ENCODE measurements around the gene ATG10. TPM values are rescaled to one million over a fixed set of nuclear protein-coding genes. Genes with fewer than 3 reads are reported as not detected.

The ATG10 gene
- total and polyA plus RNA-seq, 2 of the 13 experiments (the other 11 are each of a cell fraction or from before 2014, with no cell fraction given): 2.0 to 5.7 TPM

DNA sequence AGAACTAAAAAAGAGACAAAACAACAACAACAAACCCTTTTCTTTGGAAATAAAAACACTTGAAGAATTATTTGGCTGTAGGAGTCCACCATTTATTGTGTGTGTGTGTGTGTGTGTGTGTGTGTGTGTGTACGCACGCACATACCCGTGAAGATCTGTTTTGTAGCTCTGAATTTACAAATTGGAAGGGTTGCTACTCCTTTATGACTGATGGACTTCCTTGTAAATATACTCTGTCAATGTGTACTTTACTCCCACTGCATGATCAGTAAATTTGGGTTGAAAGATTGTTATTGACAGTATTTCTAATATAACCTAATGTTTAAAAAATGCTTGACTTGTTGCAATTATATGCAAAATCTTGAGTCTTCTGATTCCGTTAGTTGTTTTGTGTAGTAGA is 148.1 kb downstream of the ATG10 start (continued):
- TF ChIP-seq, protein P1, sequence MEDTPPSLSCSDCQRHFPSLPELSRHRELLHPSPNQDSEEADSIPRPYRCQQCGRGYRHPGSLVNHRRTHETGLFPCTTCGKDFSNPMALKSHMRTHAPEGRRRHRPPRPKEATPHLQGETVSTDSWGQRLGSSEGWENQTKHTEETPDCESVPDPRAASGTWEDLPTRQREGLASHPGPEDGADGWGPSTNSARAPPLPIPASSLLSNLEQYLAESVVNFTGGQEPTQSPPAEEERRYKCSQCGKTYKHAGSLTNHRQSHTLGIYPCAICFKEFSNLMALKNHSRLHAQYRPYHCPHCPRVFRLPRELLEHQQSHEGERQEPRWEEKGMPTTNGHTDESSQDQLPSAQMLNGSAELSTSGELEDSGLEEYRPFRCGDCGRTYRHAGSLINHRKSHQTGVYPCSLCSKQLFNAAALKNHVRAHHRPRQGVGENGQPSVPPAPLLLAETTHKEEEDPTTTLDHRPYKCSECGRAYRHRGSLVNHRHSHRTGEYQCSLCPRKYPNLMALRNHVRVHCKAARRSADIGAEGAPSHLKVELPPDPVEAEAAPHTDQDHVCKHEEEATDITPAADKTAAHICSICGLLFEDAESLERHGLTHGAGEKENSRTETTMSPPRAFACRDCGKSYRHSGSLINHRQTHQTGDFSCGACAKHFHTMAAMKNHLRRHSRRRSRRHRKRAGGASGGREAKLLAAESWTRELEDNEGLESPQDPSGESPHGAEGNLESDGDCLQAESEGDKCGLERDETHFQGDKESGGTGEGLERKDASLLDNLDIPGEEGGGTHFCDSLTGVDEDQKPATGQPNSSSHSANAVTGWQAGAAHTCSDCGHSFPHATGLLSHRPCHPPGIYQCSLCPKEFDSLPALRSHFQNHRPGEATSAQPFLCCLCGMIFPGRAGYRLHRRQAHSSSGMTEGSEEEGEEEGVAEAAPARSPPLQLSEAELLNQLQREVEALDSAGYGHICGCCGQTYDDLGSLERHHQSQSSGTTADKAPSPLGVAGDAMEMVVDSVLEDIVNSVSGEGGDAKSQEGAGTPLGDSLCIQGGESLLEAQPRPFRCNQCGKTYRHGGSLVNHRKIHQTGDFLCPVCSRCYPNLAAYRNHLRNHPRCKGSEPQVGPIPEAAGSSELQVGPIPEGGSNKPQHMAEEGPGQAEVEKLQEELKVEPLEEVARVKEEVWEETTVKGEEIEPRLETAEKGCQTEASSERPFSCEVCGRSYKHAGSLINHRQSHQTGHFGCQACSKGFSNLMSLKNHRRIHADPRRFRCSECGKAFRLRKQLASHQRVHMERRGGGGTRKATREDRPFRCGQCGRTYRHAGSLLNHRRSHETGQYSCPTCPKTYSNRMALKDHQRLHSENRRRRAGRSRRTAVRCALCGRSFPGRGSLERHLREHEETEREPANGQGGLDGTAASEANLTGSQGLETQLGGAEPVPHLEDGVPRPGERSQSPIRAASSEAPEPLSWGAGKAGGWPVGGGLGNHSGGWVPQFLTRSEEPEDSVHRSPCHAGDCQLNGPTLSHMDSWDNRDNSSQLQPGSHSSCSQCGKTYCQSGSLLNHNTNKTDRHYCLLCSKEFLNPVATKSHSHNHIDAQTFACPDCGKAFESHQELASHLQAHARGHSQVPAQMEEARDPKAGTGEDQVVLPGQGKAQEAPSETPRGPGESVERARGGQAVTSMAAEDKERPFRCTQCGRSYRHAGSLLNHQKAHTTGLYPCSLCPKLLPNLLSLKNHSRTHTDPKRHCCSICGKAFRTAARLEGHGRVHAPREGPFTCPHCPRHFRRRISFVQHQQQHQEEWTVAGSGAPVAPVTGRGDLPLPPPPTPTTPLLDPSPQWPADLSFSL (CRISPR knock-in tag; IDR thresholded peaks at IDR 0.05): peak; percentile 35; the same call in 1 of the 2 replicates
- TF ChIP-seq ZNF816 (CRISPR knock-in tag; IDR thresholded peaks at IDR 0.05; ENCODE audit: borderline replicate concordance): no peak
- TF ChIP-seq ZNF350 (CRISPR knock-in tag; IDR thresholded peaks at IDR 0.05; ENCODE audit: borderline replicate concordance, low read depth): no peak
- no peak for TF ChIP-seq TOPORS (CRISPR knock-in tag; IDR thresholded peaks at IDR 0.05)
- TF ChIP-seq, protein P2, sequence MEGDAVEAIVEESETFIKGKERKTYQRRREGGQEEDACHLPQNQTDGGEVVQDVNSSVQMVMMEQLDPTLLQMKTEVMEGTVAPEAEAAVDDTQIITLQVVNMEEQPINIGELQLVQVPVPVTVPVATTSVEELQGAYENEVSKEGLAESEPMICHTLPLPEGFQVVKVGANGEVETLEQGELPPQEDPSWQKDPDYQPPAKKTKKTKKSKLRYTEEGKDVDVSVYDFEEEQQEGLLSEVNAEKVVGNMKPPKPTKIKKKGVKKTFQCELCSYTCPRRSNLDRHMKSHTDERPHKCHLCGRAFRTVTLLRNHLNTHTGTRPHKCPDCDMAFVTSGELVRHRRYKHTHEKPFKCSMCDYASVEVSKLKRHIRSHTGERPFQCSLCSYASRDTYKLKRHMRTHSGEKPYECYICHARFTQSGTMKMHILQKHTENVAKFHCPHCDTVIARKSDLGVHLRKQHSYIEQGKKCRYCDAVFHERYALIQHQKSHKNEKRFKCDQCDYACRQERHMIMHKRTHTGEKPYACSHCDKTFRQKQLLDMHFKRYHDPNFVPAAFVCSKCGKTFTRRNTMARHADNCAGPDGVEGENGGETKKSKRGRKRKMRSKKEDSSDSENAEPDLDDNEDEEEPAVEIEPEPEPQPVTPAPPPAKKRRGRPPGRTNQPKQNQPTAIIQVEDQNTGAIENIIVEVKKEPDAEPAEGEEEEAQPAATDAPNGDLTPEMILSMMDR (CRISPR knock-in tag; IDR thresholded peaks at IDR 0.05): no peak
- peak; percentile 59; the same call in 1 of the 2 replicates for TF ChIP-seq MIXL1 (CRISPR knock-in tag; IDR thresholded peaks at IDR 0.05)
- TF ChIP-seq, protein P3, sequence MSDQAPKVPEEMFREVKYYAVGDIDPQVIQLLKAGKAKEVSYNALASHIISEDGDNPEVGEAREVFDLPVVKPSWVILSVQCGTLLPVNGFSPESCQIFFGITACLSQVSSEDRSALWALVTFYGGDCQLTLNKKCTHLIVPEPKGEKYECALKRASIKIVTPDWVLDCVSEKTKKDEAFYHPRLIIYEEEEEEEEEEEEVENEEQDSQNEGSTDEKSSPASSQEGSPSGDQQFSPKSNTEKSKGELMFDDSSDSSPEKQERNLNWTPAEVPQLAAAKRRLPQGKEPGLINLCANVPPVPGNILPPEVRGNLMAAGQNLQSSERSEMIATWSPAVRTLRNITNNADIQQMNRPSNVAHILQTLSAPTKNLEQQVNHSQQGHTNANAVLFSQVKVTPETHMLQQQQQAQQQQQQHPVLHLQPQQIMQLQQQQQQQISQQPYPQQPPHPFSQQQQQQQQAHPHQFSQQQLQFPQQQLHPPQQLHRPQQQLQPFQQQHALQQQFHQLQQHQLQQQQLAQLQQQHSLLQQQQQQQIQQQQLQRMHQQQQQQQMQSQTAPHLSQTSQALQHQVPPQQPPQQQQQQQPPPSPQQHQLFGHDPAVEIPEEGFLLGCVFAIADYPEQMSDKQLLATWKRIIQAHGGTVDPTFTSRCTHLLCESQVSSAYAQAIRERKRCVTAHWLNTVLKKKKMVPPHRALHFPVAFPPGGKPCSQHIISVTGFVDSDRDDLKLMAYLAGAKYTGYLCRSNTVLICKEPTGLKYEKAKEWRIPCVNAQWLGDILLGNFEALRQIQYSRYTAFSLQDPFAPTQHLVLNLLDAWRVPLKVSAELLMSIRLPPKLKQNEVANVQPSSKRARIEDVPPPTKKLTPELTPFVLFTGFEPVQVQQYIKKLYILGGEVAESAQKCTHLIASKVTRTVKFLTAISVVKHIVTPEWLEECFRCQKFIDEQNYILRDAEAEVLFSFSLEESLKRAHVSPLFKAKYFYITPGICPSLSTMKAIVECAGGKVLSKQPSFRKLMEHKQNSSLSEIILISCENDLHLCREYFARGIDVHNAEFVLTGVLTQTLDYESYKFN (CRISPR knock-in tag; conservative IDR thresholded peaks at IDR 0.05): 0 out of 2 replicates have a peak, but pooled peaks have one; percentile 27
- 0 out of 2 replicates have a peak, but pooled peaks have one; percentile 13 for TF ChIP-seq SAP130 (CRISPR knock-in tag; IDR thresholded peaks at IDR 0.05; ENCODE audit: low read depth)
- TF ChIP-seq RARA (CRISPR knock-in tag; IDR thresholded peaks at IDR 0.05): no peak
- no peak for TF ChIP-seq ZNF749 (CRISPR knock-in tag; IDR thresholded peaks at IDR 0.05; ENCODE audit: borderline replicate concordance)
- TF ChIP-seq TOE1 (CRISPR knock-in tag; IDR thresholded peaks at IDR 0.05): no peak
- TF ChIP-seq ZNF354B (CRISPR knock-in tag; IDR thresholded peaks at IDR 0.05): no peak
- TF ChIP-seq, protein P4, sequence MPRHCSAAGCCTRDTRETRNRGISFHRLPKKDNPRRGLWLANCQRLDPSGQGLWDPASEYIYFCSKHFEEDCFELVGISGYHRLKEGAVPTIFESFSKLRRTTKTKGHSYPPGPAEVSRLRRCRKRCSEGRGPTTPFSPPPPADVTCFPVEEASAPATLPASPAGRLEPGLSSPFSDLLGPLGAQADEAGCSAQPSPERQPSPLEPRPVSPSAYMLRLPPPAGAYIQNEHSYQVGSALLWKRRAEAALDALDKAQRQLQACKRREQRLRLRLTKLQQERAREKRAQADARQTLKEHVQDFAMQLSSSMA (CRISPR knock-in tag; IDR thresholded peaks at IDR 0.05): no peak
- TF ChIP-seq, protein P5, sequence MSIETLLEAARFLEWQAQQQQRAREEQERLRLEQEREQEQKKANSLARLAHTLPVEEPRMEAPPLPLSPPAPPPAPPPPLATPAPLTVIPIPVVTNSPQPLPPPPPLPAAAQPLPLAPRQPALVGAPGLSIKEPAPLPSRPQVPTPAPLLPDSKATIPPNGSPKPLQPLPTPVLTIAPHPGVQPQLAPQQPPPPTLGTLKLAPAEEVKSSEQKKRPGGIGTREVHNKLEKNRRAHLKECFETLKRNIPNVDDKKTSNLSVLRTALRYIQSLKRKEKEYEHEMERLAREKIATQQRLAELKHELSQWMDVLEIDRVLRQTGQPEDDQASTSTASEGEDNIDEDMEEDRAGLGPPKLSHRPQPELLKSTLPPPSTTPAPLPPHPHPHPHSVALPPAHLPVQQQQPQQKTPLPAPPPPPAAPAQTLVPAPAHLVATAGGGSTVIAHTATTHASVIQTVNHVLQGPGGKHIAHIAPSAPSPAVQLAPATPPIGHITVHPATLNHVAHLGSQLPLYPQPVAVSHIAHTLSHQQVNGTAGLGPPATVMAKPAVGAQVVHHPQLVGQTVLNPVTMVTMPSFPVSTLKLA (IDR thresholded peaks at IDR 0.05): no peak
- TF ChIP-seq SMARCC2 (IDR thresholded peaks at IDR 0.05): no peak
